SK-N-DZ (cell line): ENCODE data around the gene SUV39H1. TPM values are rescaled to one million over a fixed set of nuclear protein-coding genes. Genes with fewer than 3 reads are reported as not detected.
"Not testable (repeated sequence)": the region's sequence is repeated elsewhere in the genome, so short reads cannot be mapped to it uniquely, and the experiment has no call there.

Experiments used
- DNase-seq: peaks from one replicate; pipeline ENCODE4 v3.0.0-alpha.2; 2015; ENCODE audit warnings: low spot score
- polyA plus RNA-seq, 2 experiments: library from polyadenylated mRNA; depleted of rRNA; stranded (reverse); fragments of >200 nt; gene quantifications; 2 replicates each; pipeline ENCODE4 v1.2.3, GENCODE V29; 2014

Gene SUV39H1
- polyA plus RNA-seq (2014; cell fraction: cytosol; rRNA removed) = 13.6 and 14.9 TPM in 2 replicates
- 16.3 and 17.2 TPM in 2 replicates for polyA plus RNA-seq (2014; cell fraction: nucleus; rRNA removed)

- peak; percentile 84 for DNase-seq
These were observed at the start of gene SUV39H1 for GRCh38 chrX:48696301-48696908. TSS of gene SUV39H1 (plus strand) at chrX:48696734. CDS start at chrX:48696785, 51 bp downstream.

- DNase-seq = peak; percentile 40
These were observed 48.2 kb upstream of the SUV39H1 start for GRCh38 chrX:48648336-48648751.

- no peak for DNase-seq
These were observed 47.4 kb upstream of the SUV39H1 start for GRCh38 chrX:48649102-48649501.

- DNase-seq = not testable (repeated sequence)
These were observed 44.4 kb upstream of the SUV39H1 start for GRCh38 chrX:48652055-48652579.

- not testable (repeated sequence) for DNase-seq
These were observed 41.8 kb upstream of the SUV39H1 start for GRCh38 chrX:48654746-48655145.

GRCh38 chrX:48659686-48660085 is 36.8 kb upstream of the SUV39H1 start:
- not testable (repeated sequence) for DNase-seq

- DNase-seq = no peak
These were observed 33.3 kb upstream of the SUV39H1 start for GRCh38 chrX:48663241-48663640.

- DNase-seq = no peak
These were observed 32.4 kb upstream of the SUV39H1 start for GRCh38 chrX:48664156-48664555.

- DNase-seq = no peak
These were observed 30.5 kb upstream of the SUV39H1 start for GRCh38 chrX:48665991-48666390.

- DNase-seq = no peak
These were observed 29.9 kb upstream of the SUV39H1 start for GRCh38 chrX:48666649-48667048.

- no peak for DNase-seq
These were observed 29.0 kb upstream of the SUV39H1 start for GRCh38 chrX:48667509-48667908.

GRCh38 chrX:48668187-48668586 is 28.3 kb upstream of the SUV39H1 start:
- DNase-seq = not testable (repeated sequence)

- DNase-seq = peak; percentile 87
These were observed 20.2 kb upstream of the SUV39H1 start for GRCh38 chrX:48676106-48676892.

- DNase-seq = no peak
These were observed 19.7 kb upstream of the SUV39H1 start for GRCh38 chrX:48676893-48677270.

- no peak for DNase-seq
These were observed 19.0 kb upstream of the SUV39H1 start for GRCh38 chrX:48677516-48677915.

- not testable (repeated sequence) for DNase-seq
These were observed 16.1 kb upstream of the SUV39H1 start for GRCh38 chrX:48680467-48680866.

- not testable (repeated sequence) for DNase-seq
These were observed 15.6 kb upstream of the SUV39H1 start for GRCh38 chrX:48680925-48681324.

- no peak for DNase-seq
These were observed 14.9 kb upstream of the SUV39H1 start for GRCh38 chrX:48681539-48682183.

- not testable (repeated sequence) for DNase-seq
These were observed 13.7 kb upstream of the SUV39H1 start for GRCh38 chrX:48682795-48683194.

- DNase-seq = no peak
These were observed 13.0 kb upstream of the SUV39H1 start, which contains the start of gene WAS for GRCh38 chrX:48683411-48683982. TSS of gene WAS (plus strand) at chrX:48683799. CDS start at chrX:48683854, 55 bp downstream.

- no peak for DNase-seq
These were observed 12.4 kb upstream of the SUV39H1 start for GRCh38 chrX:48684134-48684533.

GRCh38 chrX:48685416-48685815 is 11.1 kb upstream of the SUV39H1 start:
- DNase-seq = no peak
